DMS 273 (cell line): ENCODE results near the gene LRP10.

Source experiments
- DNase-seq: peaks from one replicate; lab custom pipeline; 2025; ENCODE audit not compliant: unreplicated experiment; lab: John Stamatoyannopoulos, UW

LRP10 gene

DNA sequence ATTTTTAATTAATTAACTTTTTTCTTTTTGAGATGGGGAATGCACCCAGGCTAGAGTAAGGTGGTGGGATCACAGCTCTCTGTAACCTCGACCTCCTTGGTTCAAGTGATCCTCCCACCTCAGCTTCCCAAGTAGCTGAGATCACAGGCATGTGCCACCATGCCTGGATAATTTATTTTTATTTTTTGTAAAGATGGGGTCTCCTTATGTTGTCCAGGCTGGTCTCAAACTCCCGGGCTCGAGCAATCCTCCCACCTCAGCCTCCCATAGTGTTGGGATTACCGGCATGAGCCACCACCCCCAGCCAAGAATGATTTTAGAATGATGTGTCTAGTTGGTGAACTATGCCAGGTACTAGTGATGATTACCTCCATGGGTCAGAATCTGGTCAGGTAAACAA is 6.6 kb upstream of the LRP10 start:
- no peak for DNase-seq

DNA sequence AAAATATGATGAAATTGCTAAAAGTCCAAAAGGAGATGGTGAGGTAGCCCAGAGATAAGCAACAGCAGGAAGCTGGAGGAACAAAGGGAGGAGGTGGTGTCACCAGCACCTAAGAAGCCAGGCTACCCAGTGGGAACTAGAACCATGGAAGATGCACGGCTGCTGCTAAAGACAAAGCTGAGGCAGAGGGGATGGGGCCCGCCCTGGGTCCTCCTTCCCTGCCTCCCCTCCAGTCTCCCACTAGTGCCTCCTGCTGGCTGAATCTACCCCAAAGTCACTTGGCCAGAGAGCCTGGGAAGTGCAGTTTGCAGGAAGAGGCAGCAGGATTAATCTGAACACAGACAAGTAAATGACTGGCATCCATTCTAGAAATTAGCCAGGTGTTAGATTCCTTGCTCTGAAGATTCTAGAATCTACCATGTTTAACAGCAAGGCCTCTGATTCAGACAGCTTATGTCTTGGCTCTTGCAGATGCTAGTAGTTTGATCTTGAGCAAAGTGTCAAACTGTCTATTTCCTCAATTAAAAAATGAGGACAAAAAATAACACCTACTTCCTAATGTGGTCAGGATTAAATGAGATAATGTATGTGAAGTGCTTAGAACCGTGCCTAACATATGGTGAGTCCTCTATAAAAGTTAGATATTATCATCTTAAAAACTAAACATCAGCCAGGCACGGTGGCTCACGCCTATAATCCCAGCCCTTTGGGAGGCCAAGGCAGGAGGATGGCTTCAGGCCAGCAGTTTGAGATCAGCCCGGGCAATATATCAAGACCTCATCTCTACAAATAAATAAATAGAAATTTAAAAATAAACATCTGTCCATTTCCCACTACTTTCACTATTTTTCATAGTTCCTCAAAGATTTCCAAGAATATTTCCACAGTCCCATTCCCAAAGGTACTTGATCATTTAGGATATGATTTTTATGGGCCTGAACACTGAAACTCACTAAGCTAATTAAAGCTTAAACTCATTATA is 5.8 kb upstream of the LRP10 start:
- peak; percentile 45 for DNase-seq

DNA sequence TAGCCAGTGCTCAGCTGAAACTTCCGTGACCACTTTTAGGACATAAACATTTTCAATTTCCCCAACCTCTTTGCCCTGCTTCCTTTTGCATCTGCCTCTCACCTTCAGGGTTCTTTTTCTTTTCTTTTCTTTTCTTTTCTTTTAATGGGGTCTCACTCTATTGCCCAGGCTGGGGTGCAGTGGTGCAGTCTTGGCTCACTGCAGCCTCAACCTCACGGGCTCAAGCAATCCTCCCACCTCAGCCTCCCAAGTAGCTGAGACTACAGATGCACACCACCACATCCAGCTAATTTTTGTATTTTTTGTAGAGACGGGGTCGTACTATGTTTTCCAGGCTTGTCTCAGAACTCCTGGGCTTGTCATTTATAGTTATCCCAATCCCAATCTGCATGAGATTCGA is 4.7 kb upstream of the LRP10 start:
- DNase-seq: no peak

DNA sequence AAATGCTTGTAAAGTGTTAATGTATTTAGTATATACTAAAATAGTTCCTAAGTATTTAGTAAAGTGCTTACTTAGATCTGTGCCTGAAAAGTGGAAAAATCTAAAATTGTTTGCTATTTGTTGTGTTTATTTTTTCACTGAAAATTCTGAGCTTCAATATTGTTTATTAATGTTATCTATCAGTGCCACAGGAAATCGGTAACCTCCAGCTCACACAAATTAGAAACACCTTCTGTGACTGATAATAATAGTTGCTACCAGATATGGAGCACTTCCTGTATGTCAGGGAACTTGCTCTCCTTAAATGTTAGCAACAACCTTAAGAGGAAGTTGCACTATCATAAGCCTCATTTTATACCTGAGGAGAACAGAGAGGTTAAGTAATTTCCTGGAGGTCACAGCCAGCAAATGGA is 723 bp upstream of the LRP10 start:
- DNase-seq: no peak

DNA sequence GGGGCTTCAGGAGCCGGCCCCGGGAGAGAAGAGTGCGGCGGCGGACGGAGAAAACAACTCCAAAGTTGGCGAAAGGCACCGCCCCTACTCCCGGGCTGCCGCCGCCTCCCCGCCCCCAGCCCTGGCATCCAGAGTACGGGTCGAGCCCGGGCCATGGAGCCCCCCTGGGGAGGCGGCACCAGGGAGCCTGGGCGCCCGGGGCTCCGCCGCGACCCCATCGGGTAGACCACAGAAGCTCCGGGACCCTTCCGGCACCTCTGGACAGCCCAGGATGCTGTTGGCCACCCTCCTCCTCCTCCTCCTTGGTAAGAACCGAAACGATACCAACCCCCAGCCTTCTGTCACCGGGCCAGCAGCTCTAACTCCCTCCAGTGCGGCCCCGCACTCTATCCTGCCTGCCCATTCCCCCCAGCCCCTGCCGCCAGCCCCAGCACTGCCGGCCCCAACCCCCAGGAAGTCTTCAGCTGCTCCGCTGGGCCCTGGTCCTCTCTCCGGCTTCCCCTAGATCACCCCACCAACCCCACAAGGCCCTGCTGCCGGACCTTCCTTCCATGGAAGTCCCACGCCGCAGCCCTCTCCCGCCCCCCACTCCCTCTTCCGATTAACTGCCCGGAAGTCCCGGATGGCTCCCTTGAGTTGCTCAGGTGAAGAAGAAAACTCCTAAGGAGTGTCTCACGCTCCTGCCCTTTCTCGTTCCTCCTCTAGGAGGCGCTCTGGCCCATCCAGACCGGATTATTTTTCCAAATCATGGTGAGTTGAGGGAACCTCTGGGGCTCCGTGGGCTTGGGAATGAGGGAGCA is 693 bp downstream of the LRP10 start:
- DNase-seq: peak; percentile 93

DNA sequence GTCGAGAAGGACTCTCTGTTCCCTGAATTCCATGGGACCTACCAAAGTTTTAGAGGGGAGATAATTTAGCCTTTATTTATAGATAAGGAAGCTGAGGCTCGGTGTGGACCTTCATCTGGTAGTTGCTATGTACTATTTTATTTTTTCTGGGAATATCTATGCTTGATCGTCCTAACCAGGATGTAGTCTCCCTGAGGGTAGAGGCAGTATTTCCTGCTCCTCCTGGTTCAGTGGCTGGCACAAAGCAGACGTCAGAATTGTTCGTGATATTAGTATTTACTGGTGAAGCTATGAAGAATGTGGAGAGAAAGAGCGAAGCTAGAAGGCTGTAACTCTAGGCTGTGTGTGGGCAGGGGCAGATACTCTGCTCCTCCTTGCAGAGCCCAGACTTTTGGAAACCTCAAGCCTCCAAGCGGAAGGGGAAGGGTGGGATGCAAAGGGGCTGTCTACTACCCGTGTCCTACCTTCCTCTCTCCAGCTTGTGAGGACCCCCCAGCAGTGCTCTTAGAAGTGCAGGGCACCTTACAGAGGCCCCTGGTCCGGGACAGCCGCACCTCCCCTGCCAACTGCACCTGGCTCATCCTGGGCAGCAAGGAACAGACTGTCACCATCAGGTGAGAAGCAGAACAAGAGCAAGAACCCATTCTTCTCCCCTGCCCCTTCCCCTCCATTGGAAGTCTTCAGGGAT is 1.4 kb downstream of the LRP10 start:
- no peak for DNase-seq

DNA sequence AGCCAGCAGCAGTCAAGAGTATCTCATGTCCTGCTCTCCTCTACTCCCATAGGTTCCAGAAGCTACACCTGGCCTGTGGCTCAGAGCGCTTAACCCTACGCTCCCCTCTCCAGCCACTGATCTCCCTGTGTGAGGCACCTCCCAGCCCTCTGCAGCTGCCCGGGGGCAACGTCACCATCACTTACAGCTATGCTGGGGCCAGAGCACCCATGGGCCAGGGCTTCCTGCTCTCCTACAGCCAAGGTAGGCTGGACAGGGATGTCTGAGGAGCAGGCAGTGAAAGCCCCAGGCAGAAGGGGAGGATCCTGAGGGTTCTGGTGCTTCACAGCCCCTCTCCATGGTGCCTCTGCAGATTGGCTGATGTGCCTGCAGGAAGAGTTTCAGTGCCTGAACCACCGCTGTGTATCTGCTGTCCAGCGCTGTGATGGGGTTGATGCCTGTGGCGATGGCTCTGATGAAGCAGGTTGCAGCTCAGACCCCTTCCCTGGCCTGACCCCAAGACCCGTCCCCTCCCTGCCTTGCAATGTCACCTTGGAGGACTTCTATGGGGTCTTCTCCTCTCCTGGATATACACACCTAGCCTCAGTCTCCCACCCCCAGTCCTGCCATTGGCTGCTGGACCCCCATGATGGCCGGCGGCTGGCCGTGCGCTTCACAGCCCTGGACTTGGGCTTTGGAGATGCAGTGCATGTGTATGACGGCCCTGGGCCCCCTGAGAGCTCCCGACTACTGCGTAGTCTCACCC is 3.6 kb downstream of the LRP10 start:
- DNase-seq: no peak

DNA sequence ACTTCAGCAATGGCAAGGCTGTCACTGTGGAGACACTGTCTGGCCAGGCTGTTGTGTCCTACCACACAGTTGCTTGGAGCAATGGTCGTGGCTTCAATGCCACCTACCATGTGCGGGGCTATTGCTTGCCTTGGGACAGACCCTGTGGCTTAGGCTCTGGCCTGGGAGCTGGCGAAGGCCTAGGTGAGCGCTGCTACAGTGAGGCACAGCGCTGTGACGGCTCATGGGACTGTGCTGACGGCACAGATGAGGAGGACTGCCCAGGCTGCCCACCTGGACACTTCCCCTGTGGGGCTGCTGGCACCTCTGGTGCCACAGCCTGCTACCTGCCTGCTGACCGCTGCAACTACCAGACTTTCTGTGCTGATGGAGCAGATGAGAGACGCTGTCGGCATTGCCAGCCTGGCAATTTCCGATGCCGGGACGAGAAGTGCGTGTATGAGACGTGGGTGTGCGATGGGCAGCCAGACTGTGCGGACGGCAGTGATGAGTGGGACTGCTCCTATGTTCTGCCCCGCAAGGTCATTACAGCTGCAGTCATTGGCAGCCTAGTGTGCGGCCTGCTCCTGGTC is 4.3 kb downstream of the LRP10 start:
- no peak for DNase-seq

DNA sequence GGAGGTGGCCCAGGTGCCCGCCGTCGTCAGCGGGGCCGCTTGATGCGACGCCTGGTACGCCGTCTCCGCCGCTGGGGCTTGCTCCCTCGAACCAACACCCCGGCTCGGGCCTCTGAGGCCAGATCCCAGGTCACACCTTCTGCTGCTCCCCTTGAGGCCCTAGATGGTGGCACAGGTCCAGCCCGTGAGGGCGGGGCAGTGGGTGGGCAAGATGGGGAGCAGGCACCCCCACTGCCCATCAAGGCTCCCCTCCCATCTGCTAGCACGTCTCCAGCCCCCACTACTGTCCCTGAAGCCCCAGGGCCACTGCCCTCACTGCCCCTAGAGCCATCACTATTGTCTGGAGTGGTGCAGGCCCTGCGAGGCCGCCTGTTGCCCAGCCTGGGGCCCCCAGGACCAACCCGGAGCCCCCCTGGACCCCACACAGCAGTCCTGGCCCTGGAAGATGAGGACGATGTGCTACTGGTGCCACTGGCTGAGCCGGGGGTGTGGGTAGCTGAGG is 5.5 kb downstream of the LRP10 start:
- no peak for DNase-seq

DNA sequence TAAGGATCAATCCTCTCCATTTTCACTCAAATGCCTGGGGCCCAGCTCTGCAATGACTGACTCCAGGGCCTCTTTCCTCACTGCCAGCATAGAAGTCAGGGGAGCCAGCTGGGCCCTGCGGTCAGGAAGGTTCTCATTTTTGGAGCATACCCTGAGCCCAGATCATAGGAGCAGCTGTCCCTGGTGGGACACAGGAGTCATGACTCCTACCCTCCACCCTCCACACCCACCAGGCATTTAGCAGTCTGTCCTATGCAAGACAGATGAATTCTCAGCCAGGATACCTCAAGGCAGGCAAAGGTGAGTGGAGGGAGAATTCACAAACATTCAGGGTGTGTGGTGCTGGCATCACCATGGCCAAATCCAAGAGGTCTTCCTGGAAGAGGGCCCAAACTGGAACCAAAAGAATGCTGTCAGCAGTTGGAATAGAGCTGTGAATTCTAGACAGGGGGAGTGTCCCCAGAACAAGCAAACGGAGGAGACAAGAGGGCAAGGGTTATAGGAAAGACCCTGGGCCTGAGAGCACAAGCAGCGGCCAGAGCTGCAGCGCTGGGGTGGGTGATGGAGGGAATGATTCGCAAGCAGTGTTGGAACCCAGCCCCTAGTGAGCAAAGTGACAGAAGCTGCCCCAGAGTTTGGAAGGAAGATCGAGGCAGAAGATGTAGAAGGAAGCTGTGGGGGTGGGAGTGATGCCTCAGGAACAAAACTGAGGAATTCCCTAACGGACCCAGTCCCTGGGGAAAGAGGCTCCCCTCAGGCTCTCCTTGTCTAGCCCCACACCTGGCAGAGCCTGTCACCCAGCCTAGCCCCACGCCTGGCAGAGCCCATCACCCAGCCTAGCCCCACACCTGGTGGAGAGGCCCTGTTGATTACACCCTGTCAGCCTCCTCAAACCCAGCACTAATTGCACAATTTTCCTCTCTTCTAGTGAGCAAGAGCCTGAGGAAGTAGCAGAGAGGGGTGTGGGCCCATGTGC is 7.0 kb downstream of the LRP10 start:
- no peak for DNase-seq

DNA sequence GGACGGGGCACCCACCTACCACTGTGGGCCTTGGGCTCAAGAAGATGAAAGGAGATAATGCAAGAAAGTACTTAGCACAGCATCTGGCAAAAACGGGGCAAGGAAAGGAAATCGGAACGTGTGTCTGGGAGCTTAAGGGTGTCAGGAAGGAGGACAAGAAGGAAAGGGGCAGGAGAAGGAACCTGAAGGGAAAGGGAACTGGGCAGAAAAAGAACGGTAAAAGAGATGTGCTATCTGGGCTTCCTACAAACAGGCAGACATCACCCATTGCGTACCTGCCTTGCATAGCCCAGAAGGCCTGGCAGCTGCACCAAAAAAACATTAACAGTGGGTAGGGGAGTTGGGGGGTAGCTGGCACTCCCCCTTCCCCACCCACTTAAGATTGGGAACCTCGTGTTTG is 10.5 kb downstream of the LRP10 start:
- no peak for DNase-seq

DNA sequence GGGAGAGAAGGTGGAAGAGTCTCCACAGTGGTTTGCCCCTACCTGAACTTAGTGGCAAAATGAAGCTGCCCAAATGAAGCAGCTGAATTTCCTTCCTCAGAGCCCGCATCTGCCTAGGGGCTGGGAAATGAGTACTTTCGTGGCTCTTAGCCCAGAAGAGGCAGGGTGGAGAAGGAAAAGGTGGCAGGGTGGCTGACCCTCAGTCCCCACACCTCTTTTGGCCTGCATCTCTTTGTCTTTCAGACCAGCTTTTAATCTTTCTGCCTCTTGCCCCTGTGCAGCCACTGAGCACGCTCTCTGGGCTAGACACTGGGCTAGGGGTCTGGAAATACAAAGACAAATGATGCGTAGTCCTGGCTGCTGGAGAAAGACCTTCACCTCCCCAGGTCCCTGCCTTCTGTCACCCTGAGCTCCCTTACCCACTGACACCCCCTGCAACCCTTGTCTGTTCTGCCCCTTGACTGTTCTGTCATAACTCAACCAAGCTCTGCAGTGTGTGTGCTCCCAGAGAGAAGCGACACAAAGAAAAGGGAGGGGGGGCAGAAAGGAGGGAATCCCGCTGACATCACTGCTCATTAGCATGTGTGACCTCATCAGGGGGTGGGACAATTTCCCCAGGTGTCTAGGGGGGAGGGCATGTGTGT is 11.1 kb downstream of the LRP10 start:
- peak; percentile 66 for DNase-seq

DNA sequence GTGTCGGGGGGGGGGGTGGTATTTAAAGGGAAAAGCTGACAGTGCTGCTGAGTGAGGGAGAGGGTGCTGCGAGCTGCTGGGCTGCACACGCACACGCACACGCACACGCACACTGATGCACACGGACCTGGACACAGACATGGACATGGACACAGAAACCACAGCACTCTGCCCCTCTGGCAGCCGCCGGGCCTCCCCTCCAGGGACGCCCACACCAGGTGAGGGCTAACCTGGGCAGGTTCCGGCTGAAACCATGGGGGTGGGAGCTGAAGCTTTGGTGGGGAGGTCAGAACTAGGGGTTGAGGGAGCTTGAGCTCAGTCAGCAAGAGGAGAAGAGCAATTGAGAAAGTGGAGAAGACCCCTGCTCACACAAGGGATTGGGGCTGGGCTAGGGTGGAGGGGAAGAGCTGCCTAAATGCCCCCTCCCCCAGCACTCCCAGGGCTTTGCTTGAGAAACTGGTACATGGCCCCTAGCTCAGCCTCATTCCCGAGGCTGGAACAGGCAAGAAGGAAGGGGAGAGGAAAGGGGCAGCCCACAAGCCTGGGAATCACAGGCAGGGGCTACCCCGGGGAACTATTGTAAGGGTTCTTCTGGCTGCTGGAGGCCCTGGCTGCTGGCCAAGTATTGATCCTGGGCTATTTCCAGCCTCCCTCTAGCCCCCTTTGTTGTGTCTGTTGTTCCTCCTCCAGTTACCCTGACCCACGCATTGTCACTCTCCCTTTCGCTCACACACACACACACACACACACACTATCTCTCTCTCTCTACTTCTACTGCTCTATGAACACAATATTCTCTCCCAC is 11.8 kb downstream of the LRP10 start, which contains the start of gene REM2:
TSS of gene REM2 (plus strand) at position 50 of the 804 bp plus-strand sequence. CDS start at position 116, 66 bp downstream.
- DNase-seq: no peak

DNA sequence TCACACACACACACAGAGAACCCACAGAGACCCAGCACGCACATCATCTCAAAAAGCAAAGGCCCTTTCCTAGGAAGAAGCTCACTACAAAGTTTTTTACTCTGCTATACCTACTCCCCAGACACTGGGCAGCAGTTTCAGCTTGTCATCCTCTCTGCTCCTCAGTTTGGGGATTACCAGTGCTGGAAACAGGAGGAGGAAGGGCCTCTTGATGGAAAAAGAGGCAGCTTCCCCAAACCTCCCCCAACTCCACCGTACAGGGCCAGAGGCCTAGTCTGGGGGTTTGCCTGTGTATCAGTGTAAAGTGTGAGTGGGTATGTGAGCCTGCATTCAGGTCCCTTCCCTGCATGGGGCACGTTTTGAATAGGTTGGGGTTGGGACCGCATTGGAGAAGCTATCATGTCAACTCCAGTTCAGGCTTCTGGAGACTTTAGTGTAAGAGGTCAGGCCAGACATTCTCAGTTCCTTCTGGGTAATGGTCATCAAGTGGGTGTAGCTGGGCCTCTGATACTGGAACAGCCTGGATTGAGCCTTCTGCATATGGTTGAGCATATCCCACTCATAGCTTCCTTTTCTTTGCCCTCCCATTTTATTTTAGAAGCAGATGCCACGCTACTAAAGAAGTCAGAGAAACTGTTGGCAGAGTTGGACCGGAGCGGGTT is 12.7 kb downstream of the LRP10 start:
- no peak for DNase-seq

DNA sequence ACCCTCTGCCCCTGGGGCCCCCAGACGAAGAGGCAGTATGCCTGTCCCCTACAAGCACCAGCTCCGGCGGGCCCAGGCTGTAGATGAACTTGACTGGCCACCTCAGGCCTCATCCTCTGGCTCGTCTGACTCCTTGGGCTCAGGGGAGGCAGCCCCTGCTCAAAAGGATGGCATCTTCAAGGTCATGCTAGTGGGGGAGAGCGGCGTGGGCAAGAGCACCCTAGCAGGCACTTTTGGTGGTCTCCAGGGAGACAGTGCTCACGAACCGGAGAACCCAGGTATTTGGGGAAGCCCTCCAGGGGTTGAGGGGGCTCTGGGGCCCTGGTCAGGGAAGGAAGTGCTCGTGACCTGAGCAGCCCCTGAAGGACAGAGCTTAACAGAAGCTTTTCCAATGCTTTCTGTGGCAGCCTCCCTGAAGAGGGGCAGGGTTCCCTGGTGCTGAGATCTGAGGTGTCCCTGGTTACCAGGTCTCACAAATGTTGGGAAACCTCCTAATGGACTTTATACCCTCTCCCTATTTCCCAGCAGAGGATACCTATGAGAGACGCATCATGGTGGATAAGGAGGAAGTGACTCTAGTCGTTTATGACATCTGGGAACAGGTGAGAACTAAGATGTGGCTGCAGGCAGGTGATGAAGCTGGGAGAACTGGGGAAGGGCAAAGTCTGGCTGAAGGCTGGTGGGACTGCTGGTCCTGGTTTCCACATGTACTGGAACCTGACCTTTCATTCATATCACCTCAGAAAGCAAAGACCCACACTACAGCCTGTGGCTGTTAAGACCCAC is 13.4 kb downstream of the LRP10 start:
- no peak for DNase-seq

DNA sequence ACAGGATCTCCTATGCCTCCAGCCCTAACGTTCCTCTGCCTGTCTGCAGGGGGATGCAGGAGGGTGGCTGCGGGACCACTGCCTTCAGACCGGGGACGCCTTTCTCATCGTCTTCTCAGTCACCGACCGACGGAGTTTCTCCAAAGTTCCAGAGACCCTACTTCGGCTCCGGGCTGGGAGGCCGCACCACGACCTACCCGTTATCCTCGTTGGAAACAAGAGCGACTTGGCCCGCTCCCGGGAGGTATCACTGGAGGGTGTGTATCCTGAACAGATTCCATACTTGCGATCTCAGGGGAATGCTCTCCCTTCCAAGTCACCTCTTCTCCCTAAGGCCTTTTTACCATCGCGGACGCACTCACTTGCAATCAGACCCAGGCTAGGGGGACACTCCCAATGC is 14.4 kb downstream of the LRP10 start:
- DNase-seq: no peak
